ENCODE results near the gene MICAL3. TPM values are rescaled to one million over a fixed set of nuclear protein-coding genes. Genes with fewer than 3 reads are reported as not detected.

Gene MICAL3
- total and polyA plus RNA-seq, 3 donors from 2014 or later = 103 to 106 (median 104) TPM

- Histone ChIP-seq H3K27me3 (no peaks in the 10 kb centered on the region), H3K4me3 (no peak overlapping the region), H3K36me3 (ENCODE audit: low read depth, missing control alignments) (no peaks in the 10 kb centered on the region), H3K4me1 (peaks cover 5% of the 10 kb centered on the region), H3K27ac (no peak overlapping the region), H3K9me3 (no peaks in the 10 kb centered on the region)
- no peak for TF ChIP-seq POLR2A (IDR thresholded peaks at IDR 0.05)
- TF ChIP-seq CTCF (IDR thresholded peaks at IDR 0.05) = no peak
- DNase-seq = no peak
- intact Hi-C loops (cut with DNase I; ENCODE audit: low total_unique reads) = no loop called here
- WGBS, 2 donors = 84 to 85% methylated on average over 16 of the region's 16 CpGs
These were observed 51.8 kb downstream of the MICAL3 start for GRCh38 chr22:17972385-17973191.

- Histone ChIP-seq H3K4me1 (peaks cover 5% of the 10 kb centered on the region), H3K27ac (no peak overlapping the region), H3K27me3 (no peaks in the 10 kb centered on the region), H3K4me3 (no peak overlapping the region), H3K9me3 (no peaks in the 10 kb centered on the region), H3K36me3 (ENCODE audit: low read depth, missing control alignments) (no peaks in the 10 kb centered on the region)
- no peak for TF ChIP-seq POLR2A (IDR thresholded peaks at IDR 0.05)
- TF ChIP-seq CTCF (IDR thresholded peaks at IDR 0.05) = no peak
- intact Hi-C loops (cut with DNase I; ENCODE audit: low total_unique reads) = no loop called here
- DNase-seq = no peak
- WGBS, 2 donors = 72 to 80% methylated on average over 6 to 9 of the region's 9 CpGs
These were observed 52.6 kb downstream of the MICAL3 start for GRCh38 chr22:17971711-17972110.

GRCh38 chr22:17970201-17970708, 54.1 kb downstream of the MICAL3 start:
- 84 to 92% methylated on average over 6 to 10 of the region's 10 CpGs for WGBS, 2 donors
- TF ChIP-seq CTCF (IDR thresholded peaks at IDR 0.05) (no peak), POLR2A (IDR thresholded peaks at IDR 0.05) (no peak)
- intact Hi-C loops (cut with DNase I; ENCODE audit: low total_unique reads) = no loop called here
- Histone ChIP-seq H3K4me3 (no peak overlapping the region), H3K27ac (no peak overlapping the region), H3K36me3 (ENCODE audit: low read depth, missing control alignments) (no peaks in the 10 kb centered on the region), H3K9me3 (no peaks in the 10 kb centered on the region), H3K27me3 (no peaks in the 10 kb centered on the region), H3K4me1 (no peaks in the 10 kb centered on the region)
- no peak for DNase-seq

- 73 to 81% methylated on average over 8 to 11 of the region's 11 CpGs for WGBS, 2 donors
- H3K4me1 ChIP-seq = no peaks in the 10 kb centered on the region
- H3K36me3 ChIP-seq (ENCODE audit: low read depth, missing control alignments) = no peaks in the 10 kb centered on the region
- intact Hi-C loops (cut with DNase I; ENCODE audit: low total_unique reads) = no loop called here
- H3K4me3 ChIP-seq = no peak overlapping the region
- H3K9me3 ChIP-seq = no peaks in the 10 kb centered on the region
- no peaks in the 10 kb centered on the region for H3K27me3 ChIP-seq
- DNase-seq = no peak
- no peak for TF ChIP-seq POLR2A (IDR thresholded peaks at IDR 0.05)
- no peak for TF ChIP-seq CTCF (IDR thresholded peaks at IDR 0.05)
- H3K27ac ChIP-seq = no peak overlapping the region
These were observed 54.7 kb downstream of the MICAL3 start for GRCh38 chr22:17969701-17970113.

Data from testis (tissue), 3 donors.